Measurements from ENCODE around the gene PCID2. TPM values are rescaled to one million over a fixed set of nuclear protein-coding genes. Genes with fewer than 3 reads are reported as not detected.

PCID2 gene

GRCh38 chr13:113129921-113130750, 78.3 kb downstream of the PCID2 start:
- WGBS: 96% methylated on average over 60 of the region's 60 CpGs
- no peak overlapping the region for H3K14ac ChIP-seq (ENCODE audit: low read length in 2 of 2)
- peak overlapping the region in 1 of 2 experiments; percentile 20 for H3K4me3 ChIP-seq (ENCODE audit: insufficient read depth in 1 of 2, low read depth in 1 of 2, low read length in 2 of 2)
- H3K27ac ChIP-seq (ENCODE audit: low read length, poor library complexity, severe bottlenecking): no peak overlapping the region
- no peaks in the 10 kb centered on the region for H3K79me1 ChIP-seq (replicated peaks; ENCODE audit: low read length, poor library complexity, severe bottlenecking)
- H3K9ac ChIP-seq (ENCODE audit: low read length): no peak overlapping the region
- H3K4ac ChIP-seq (ENCODE audit: low read depth in 1 of 2, low read length in 2 of 2): no peak overlapping the region
- H2BK5ac ChIP-seq (ENCODE audit: low read depth, low read length, poor library complexity, severe bottlenecking): no peak overlapping the region
- no peak overlapping the region for H2BK12ac ChIP-seq (ENCODE audit: low read length in 2 of 2)
- H2BK15ac ChIP-seq (ENCODE audit: low read depth, poor library complexity, severe bottlenecking): no peak overlapping the region
- H2AFZ ChIP-seq (ENCODE audit: low read depth, low read length): no peak overlapping the region
- no peak overlapping the region for H4K8ac ChIP-seq (ENCODE audit: low read length)
- H3K27me3 ChIP-seq (ENCODE audit: control insufficient read depth in 1 of 2, insufficient read depth in 1 of 2, low read length in 2 of 2): peaks cover 5 to 24% of the 10 kb centered on the region in 2 experiments
- H2BK120ac ChIP-seq (ENCODE audit: low read depth, low read length): no peak overlapping the region
- no peak overlapping the region for H3K18ac ChIP-seq (ENCODE audit: low read depth in 1 of 2, low read length in 2 of 2)
- no peak overlapping the region for H3K4me2 ChIP-seq (ENCODE audit: low read length, poor library complexity, severe bottlenecking)
- DNase-seq: no peak
- H4K91ac ChIP-seq (ENCODE audit: low read length): no peak overlapping the region
- H3K9me3 ChIP-seq (ENCODE audit: control insufficient read depth, low read length): no peaks in the 10 kb centered on the region
- H3K23ac ChIP-seq (ENCODE audit: low read length in 2 of 2): no peak overlapping the region
- H3K4me1 ChIP-seq (ENCODE audit: control insufficient read depth, insufficient read depth, low read depth, low read length): no peaks in the 10 kb centered on the region
- no peak overlapping the region for H2AK5ac ChIP-seq (ENCODE audit: low read length, severe bottlenecking)
- peaks cover 0 to 8% of the 10 kb centered on the region in 2 experiments for H3K36me3 ChIP-seq (ENCODE audit: control insufficient read depth in 1 of 2, insufficient read depth in 2 of 2, low read depth in 1 of 2, low read length in 2 of 2)

- Histone ChIP-seq H3K27me3 (ENCODE audit: control insufficient read depth in 1 of 2, insufficient read depth in 1 of 2, low read length in 2 of 2) (peaks cover 7 to 24% of the 10 kb centered on the region in 2 experiments), H2BK15ac (ENCODE audit: low read depth, poor library complexity, severe bottlenecking) (no peak overlapping the region), H2BK12ac (ENCODE audit: low read length in 2 of 2) (no peak overlapping the region), H3K36me3 (ENCODE audit: control insufficient read depth in 1 of 2, insufficient read depth in 2 of 2, low read depth in 1 of 2, low read length in 2 of 2) (peaks cover 0 to 8% of the 10 kb centered on the region in 2 experiments), H3K23ac (ENCODE audit: low read length in 2 of 2) (no peak overlapping the region), H2BK120ac (ENCODE audit: low read depth, low read length) (no peak overlapping the region), H2BK5ac (ENCODE audit: low read depth, low read length, poor library complexity, severe bottlenecking) (no peak overlapping the region), H4K91ac (ENCODE audit: low read length) (no peak overlapping the region), H2AK5ac (ENCODE audit: low read length, severe bottlenecking) (no peak overlapping the region), H3K4me1 (ENCODE audit: control insufficient read depth, insufficient read depth, low read depth, low read length) (no peaks in the 10 kb centered on the region), H3K4me3 (ENCODE audit: insufficient read depth in 1 of 2, low read depth in 1 of 2, low read length in 2 of 2) (no peak overlapping the region), H3K27ac (ENCODE audit: low read length, poor library complexity, severe bottlenecking) (no peak overlapping the region), H4K8ac (ENCODE audit: low read length) (no peak overlapping the region), H3K9me3 (ENCODE audit: control insufficient read depth, low read length) (no peaks in the 10 kb centered on the region), H2AFZ (ENCODE audit: low read depth, low read length) (no peak overlapping the region), H3K79me1 (replicated peaks; ENCODE audit: low read length, poor library complexity, severe bottlenecking) (no peaks in the 10 kb centered on the region), H3K9ac (ENCODE audit: low read length) (no peak overlapping the region), H3K4me2 (ENCODE audit: low read length, poor library complexity, severe bottlenecking) (no peak overlapping the region), H3K18ac (ENCODE audit: low read depth in 1 of 2, low read length in 2 of 2) (no peak overlapping the region), H3K4ac (ENCODE audit: low read depth in 1 of 2, low read length in 2 of 2) (no peak overlapping the region), H3K14ac (ENCODE audit: low read length in 2 of 2) (peak overlapping the region in 1 of 2 experiments; percentile 41)
- no peak for DNase-seq
- WGBS: 79% methylated on average over 25 of the region's 27 CpGs
Observed at GRCh38 chr13:113129480-113129879, 79.0 kb downstream of the PCID2 start.

Small RNAs within 50 kb of the gene (small RNA-seq; reads per million reads assigned to genes)
- not detected for gene AL137002.1 (ENCODE audit: low read depth)

All from mesenchymal stem cell (in vitro differentiated cells and primary cell).